Stimulated activated CD8-positive, alpha-beta memory T cell treated with anti-CD3 and anti-CD28 coated beads, Interleukin-15, amount 100 ng/mL, for 1 hour (primary cell): ENCODE data around the gene LYZ.

Experiments
- DNase-seq: peaks from one replicate; pipeline ENCODE4 v3.0.0-alpha.2; 2020; ENCODE audit warnings: low read depth

The LYZ gene

GRCh38 chr12:69386921-69387320, 38.7 kb downstream of the LYZ start:
- no peak for DNase-seq

GRCh38 chr12:69388371-69388770, 40.2 kb downstream of the LYZ start:
- DNase-seq, result no peak

- no peak for DNase-seq
Measured at GRCh38 chr12:69389831-69390230, 41.6 kb downstream of the LYZ start.

GRCh38 chr12:69392179-69392928, 44.2 kb downstream of the LYZ start:
- no peak for DNase-seq

- DNase-seq, result no peak
Measured at GRCh38 chr12:69396041-69396440, 47.9 kb downstream of the LYZ start.

- DNase-seq, result no peak
Measured at GRCh38 chr12:69396963-69397362, 48.8 kb downstream of the LYZ start.

GRCh38 chr12:69397978-69398377, 49.8 kb downstream of the LYZ start:
- DNase-seq, result no peak

- no peak for DNase-seq
Measured at GRCh38 chr12:69401940-69402339, 53.8 kb downstream of the LYZ start.
